IMR-90 (cell line): ENCODE data around the gene KCNIP1. TPM values are rescaled to one million over a fixed set of nuclear protein-coding genes. Genes with fewer than 3 reads are reported as not detected.

Source experiments
- ATAC-seq: fragments of 200-7000 bp; cut with Tn5 transposase; 2 replicates; pipeline ENCODE4 v1.9.1; 2020; ENCODE audit warnings: low read depth, mild to moderate bottlenecking, moderate library complexity
- BruUV-seq: library from RNA; stranded (reverse); fragments of 400-500 nt; replicated peaks from 2 replicates; lab custom pipeline; 2021; lab: Mats Ljungman, UMichigan
- CTCF ChIA-PET: fragments of 300-600 bp; formaldehyde crosslinking; extraction: SDS; loops from one replicate; lab custom pipeline; 2021; ENCODE audit warnings: antibody characterized with exemption; lab: Yijun Ruan, JAX
- POLR2A ChIA-PET: fragments of 300-600 bp; sonication (Branson Sonifier 250); formaldehyde crosslinking; loops from one replicate; lab custom pipeline; 2022; ENCODE audit warnings: antibody characterized with exemption; ENCODE audit not compliant: unreplicated experiment; lab: Charles Lee
- DNase-seq: peaks from one replicate; pipeline ENCODE4 v3.0.0; 2013
- H2AFZ ChIP-seq: replicated peaks from 2 replicates; pipeline ENCODE3; 2013; ENCODE audit warnings: low read length, mild to moderate bottlenecking; ENCODE audit not compliant: poor library complexity
- H2AK5ac ChIP-seq: 2 replicates; pipeline ENCODE4 v1.6.1; 2013; ENCODE audit warnings: low read depth, low read length, inconsistent platforms
- H2AK9ac ChIP-seq: replicated peaks from 2 replicates; pipeline ENCODE3; 2013; ENCODE audit warnings: mild to moderate bottlenecking, low read depth, low read length, moderate library complexity; ENCODE audit not compliant: poor library complexity
- H2BK120ac ChIP-seq: 2 replicates; pipeline ENCODE4 v1.6.1; 2013; ENCODE audit warnings: low read depth, low read length, inconsistent platforms
- H2BK15ac ChIP-seq: 3 replicates; pipeline ENCODE4 v1.6.1; 2013; ENCODE audit warnings: low read depth, low read length, inconsistent platforms
- H2BK20ac ChIP-seq: 2 replicates; pipeline ENCODE4 v1.6.1; 2013; ENCODE audit warnings: low read depth, mild to moderate bottlenecking, inconsistent platforms, low read length, moderate library complexity
- H2BK5ac ChIP-seq: 2 replicates; pipeline ENCODE4 v1.6.1; 2013; ENCODE audit warnings: mild to moderate bottlenecking, low read depth, low read length, inconsistent platforms; ENCODE audit not compliant: poor library complexity, severe bottlenecking
- H3K14ac ChIP-seq: replicated peaks from 2 replicates; pipeline ENCODE4 v1.6.1; 2013; ENCODE audit warnings: low read depth, low read length, inconsistent platforms
- H3K18ac ChIP-seq: 2 replicates; pipeline ENCODE4 v1.6.1; 2013; ENCODE audit warnings: low read depth, low read length, control low read depth
- H3K23ac ChIP-seq: 2 replicates; pipeline ENCODE4 v1.6.1; 2013; ENCODE audit warnings: low read depth, low read length, inconsistent platforms
- H3K27ac ChIP-seq: 2 replicates; pipeline ENCODE4 v1.5.1; 2013; ENCODE audit warnings: mild to moderate bottlenecking, control low read depth, low read length; ENCODE audit not compliant: insufficient read depth
- H3K27me3 ChIP-seq: 2 replicates; pipeline ENCODE4 v1.6.1; 2013; ENCODE audit warnings: low read length; ENCODE audit not compliant: control insufficient read depth, insufficient read depth
- H3K36me3 ChIP-seq: 2 replicates; pipeline ENCODE4 v1.6.1; 2013; ENCODE audit warnings: low read length, mixed read lengths; ENCODE audit not compliant: control insufficient read depth, insufficient read depth
- H3K4ac ChIP-seq: 2 replicates; pipeline ENCODE4 v1.6.1; 2013; ENCODE audit warnings: low read depth, low read length, inconsistent platforms
- H3K4me1 ChIP-seq: 2 replicates; pipeline ENCODE4 v1.6.1; 2013; ENCODE audit warnings: low read length, mixed read lengths; ENCODE audit not compliant: control insufficient read depth, insufficient read depth
- H3K4me2 ChIP-seq: 2 replicates; pipeline ENCODE4 v1.6.1; 2013; ENCODE audit warnings: low read depth, mild to moderate bottlenecking, control low read depth, low read length, moderate library complexity
- H3K4me3 ChIP-seq: 2 replicates; pipeline ENCODE4 v1.5.1; 2013; ENCODE audit warnings: low read depth, mild to moderate bottlenecking, control low read depth, low read length, moderate library complexity; ENCODE audit not compliant: insufficient read depth
- H3K56ac ChIP-seq: 2 replicates; pipeline ENCODE4 v1.6.1; 2013; ENCODE audit warnings: low read length, inconsistent platforms; ENCODE audit not compliant: insufficient read depth; ENCODE audit errors: extremely low read depth
- H3K79me1 ChIP-seq, 2 experiments: 2 replicates each; pipeline ENCODE4 v1.6.1; 2013; ENCODE audit warnings: low read length in 2 of 2, inconsistent platforms in 1 of 2, low read depth in 1 of 2
- H3K9ac ChIP-seq: 2 replicates; pipeline ENCODE4 v1.6.1; 2013; ENCODE audit warnings: low read depth, low read length, control low read depth
- H3K9me1 ChIP-seq: 2 replicates; pipeline ENCODE4 v1.6.1; 2013; ENCODE audit warnings: low read length, inconsistent platforms; ENCODE audit not compliant: insufficient read depth
- H3K9me3 ChIP-seq: 2 replicates; pipeline ENCODE4 v1.6.1; 2013; ENCODE audit warnings: low read length; ENCODE audit not compliant: control insufficient read depth, insufficient read depth
- H4K20me1 ChIP-seq: 2 replicates; pipeline ENCODE4 v1.6.1; 2013; ENCODE audit warnings: low read length, inconsistent platforms; ENCODE audit not compliant: insufficient read depth
- H4K5ac ChIP-seq: 2 replicates; pipeline ENCODE4 v1.6.1; 2013; ENCODE audit warnings: mild to moderate bottlenecking, low read depth, low read length, control low read depth
- H4K8ac ChIP-seq, 2 experiments: 2 replicates each; pipeline ENCODE4 v1.6.1; 2013; ENCODE audit warnings: low read depth in 2 of 2, low read length in 2 of 2, control low read depth in 1 of 2, inconsistent platforms in 1 of 2
- H4K91ac ChIP-seq: 2 replicates; pipeline ENCODE4 v1.6.1; 2013; ENCODE audit warnings: low read depth, low read length, inconsistent platforms; ENCODE audit not compliant: insufficient read depth
- BHLHE40 ChIP-seq: fragments of 150-350 bp; IDR thresholded peaks from 2 replicates; pipeline ENCODE4 v1.6.1; 2016; ENCODE audit warnings: mild to moderate bottlenecking, low read depth, low read length
- CHD1 ChIP-seq: IDR thresholded peaks from 2 replicates; pipeline ENCODE4 v1.6.1; 2012; ENCODE audit warnings: low read depth, low read length, improper control_type of control experiment
- CTCF ChIP-seq: conservative IDR thresholded peaks from 2 replicates; pipeline ENCODE4 v1.5.1; 2012; ENCODE audit warnings: mild to moderate bottlenecking, low read depth, low read length, improper control_type of control experiment
- FOS ChIP-seq: fragments of 150-350 bp; IDR thresholded peaks from 2 replicates; pipeline ENCODE4 v1.6.1; 2016; ENCODE audit warnings: low read depth, low read length
- MXI1 ChIP-seq: IDR thresholded peaks from 2 replicates; pipeline ENCODE4 v1.6.1; 2012; ENCODE audit warnings: low read depth, mild to moderate bottlenecking, low read length, moderate library complexity, borderline replicate concordance
- NFE2L2 ChIP-seq: fragments of 150-350 bp; IDR thresholded peaks from 2 replicates; pipeline ENCODE4 v1.6.1; 2016; ENCODE audit warnings: low read depth, mild to moderate bottlenecking, low read length
- RAD21 ChIP-seq: IDR thresholded peaks from 2 replicates; pipeline ENCODE4 v1.6.1; 2012; ENCODE audit warnings: low read length, improper control_type of control experiment
- RCOR1 ChIP-seq: IDR thresholded peaks from 2 replicates; pipeline ENCODE4 v1.6.1; 2012; ENCODE audit warnings: mild to moderate bottlenecking, low read length, improper control_type of control experiment; ENCODE audit not compliant: insufficient replicate concordance
- RFX5 ChIP-seq: IDR thresholded peaks from 2 replicates; pipeline ENCODE4 v1.8.0; 2012; ENCODE audit warnings: low read depth, mild to moderate bottlenecking, low read length, moderate library complexity
- SMC3 ChIP-seq: fragments of 150-350 bp; IDR thresholded peaks from 2 replicates; pipeline ENCODE4 v1.6.1; 2016; ENCODE audit warnings: low read depth, mild to moderate bottlenecking, antibody characterized with exemption, low read length, moderate library complexity
- WGBS, 2 experiments: methylation state at CpG; one replicate each; pipeline versions ENCODE4 v1.1.5 to v1.1.7; 2013; ENCODE audit warnings: missing lambda C conversion rate in 2 of 2; ENCODE audit not compliant: insufficient read length in 1 of 2; ENCODE audit errors: extremely low coverage in 2 of 2; 5-methylcytosine and 5-hydroxymethylcytosine counted together
- dilution Hi-C: fragments of 300-500 bp; cut with HindIII; formaldehyde crosslinking; loops from one replicate; pipeline ENCODE4 v1.14.3; 2018; ENCODE audit warnings: low sequenced_read_pairs; ENCODE audit not compliant: unreplicated experiment
- in situ Hi-C: fragments of 300-500 bp; cut with MboI; formaldehyde crosslinking; loops from 3 replicates; pipeline ENCODE4 v1.14.3; 2019; ENCODE audit warnings: low sequenced_read_pairs, inconsistent platforms, mixed read lengths
- intact Hi-C: fragments of 100-400 bp; cut with micrococcal nuclease; formaldehyde crosslinking; loops from 2 replicates; pipeline ENCODE4 v1.10.0; 2022
- polyA plus RNA-seq, 3 experiments: library from polyadenylated mRNA; depleted of rRNA; stranded (reverse); fragments of >200 nt; gene quantifications; 2 replicates each; pipeline ENCODE4 v1.2.3, GENCODE V29; 2012; ENCODE audit warnings: low replicate concordance in 1 of 3
- total RNA-seq: library from RNA; depleted of rRNA; stranded (reverse); fragments of >200 nt; gene quantifications from 2 replicates; pipeline ENCODE4 v1.2.3, GENCODE V29; 2012
- TF ChIP-seq, protein P1 (sequence below): fragments of 150-350 bp; IDR thresholded peaks from 2 replicates; pipeline ENCODE4 v1.6.1; 2017; ENCODE audit warnings: mild to moderate bottlenecking, antibody characterized with exemption, low read length, low read depth

KCNIP1 gene
- total and polyA plus RNA-seq, 2 of the 4 experiments (the other 2 are of a cell fraction) = not detected

DNA sequence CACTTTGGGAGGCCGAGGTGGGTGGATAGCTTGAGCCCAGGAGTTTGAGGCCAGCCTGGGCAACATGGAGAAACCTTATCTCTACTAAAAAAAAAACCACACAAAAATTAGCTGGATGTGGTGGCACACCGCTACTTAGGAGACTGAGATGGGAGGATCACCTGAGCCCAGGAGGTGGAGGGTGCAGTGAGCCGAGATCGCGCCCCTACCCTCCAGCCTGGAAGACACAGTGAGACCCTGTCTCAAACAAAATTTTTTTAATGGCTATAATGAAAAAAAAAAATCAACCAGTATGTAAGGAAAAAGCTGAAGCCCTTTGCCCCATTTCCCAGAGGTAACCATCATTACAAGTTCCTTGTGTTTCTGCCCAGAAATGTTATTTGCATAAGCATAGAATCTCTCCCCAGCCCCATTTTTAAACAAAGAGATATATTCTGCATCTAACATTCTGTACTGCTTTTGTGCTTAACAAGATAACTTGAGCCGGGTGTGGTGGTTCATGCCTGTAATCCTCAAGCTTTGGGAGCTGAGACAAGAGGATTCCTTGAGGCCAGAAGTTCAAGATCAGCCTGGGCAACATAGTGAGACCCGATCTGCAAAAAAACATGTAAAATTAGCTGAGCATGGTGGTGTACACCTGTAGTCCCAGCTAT, 35.1 kb upstream of the KCNIP1 start:
- no peak overlapping the region for H4K8ac ChIP-seq
- H3K79me1 ChIP-seq = no peaks in the 10 kb centered on the region
- no TSS peak for BruUV-seq
- H3K9ac ChIP-seq = no peak overlapping the region
- ChIA-PET CTCF (no interaction called here), POLR2A (no interaction called here)
- no peak overlapping the region for H2AK5ac ChIP-seq
- no peak overlapping the region for H2BK20ac ChIP-seq
- H3K9me3 ChIP-seq = no peaks in the 10 kb centered on the region
- TF ChIP-seq CTCF = no peak
- no peak for TF ChIP-seq FOS
- TF ChIP-seq RAD21 = no peak
- TF ChIP-seq, protein P1, sequence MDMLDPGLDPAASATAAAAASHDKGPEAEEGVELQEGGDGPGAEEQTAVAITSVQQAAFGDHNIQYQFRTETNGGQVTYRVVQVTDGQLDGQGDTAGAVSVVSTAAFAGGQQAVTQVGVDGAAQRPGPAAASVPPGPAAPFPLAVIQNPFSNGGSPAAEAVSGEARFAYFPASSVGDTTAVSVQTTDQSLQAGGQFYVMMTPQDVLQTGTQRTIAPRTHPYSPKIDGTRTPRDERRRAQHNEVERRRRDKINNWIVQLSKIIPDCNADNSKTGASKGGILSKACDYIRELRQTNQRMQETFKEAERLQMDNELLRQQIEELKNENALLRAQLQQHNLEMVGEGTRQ = no peak
- TF ChIP-seq BHLHE40 = no peak
- TF ChIP-seq MXI1 = no peak
- TF ChIP-seq RCOR1 = no peak
- no peak for TF ChIP-seq SMC3
- no peak for TF ChIP-seq NFE2L2
- TF ChIP-seq RFX5 = no peak
- TF ChIP-seq CHD1 = no peak
- H2BK120ac ChIP-seq = no peak overlapping the region
- no peak overlapping the region for H3K4me2 ChIP-seq
- H3K18ac ChIP-seq = no peak overlapping the region
- dilution Hi-C loops (no loop called here), in situ Hi-C loops (no loop called here), intact Hi-C loops (no loop called here)
- no peaks in the 10 kb centered on the region for H3K36me3 ChIP-seq
- no peak overlapping the region for H2AFZ ChIP-seq
- H2BK15ac ChIP-seq = no peak overlapping the region
- peaks cover 2% of the 10 kb centered on the region for H3K27me3 ChIP-seq
- no peaks in the 10 kb centered on the region for H3K4me1 ChIP-seq
- DNase-seq (no peak), ATAC-seq (no peak)
- no peak overlapping the region for H4K5ac ChIP-seq
- no peaks in the 10 kb centered on the region for H4K20me1 ChIP-seq
- no peaks in the 10 kb centered on the region; the same call in 1 of the 2 replicates for H3K9me1 ChIP-seq
- H4K91ac ChIP-seq = no peak overlapping the region
- H3K27ac ChIP-seq = no peak overlapping the region
- no peak overlapping the region for H3K14ac ChIP-seq
- H2AK9ac ChIP-seq = no peak overlapping the region
- H3K4ac ChIP-seq = no peak overlapping the region
- H3K4me3 ChIP-seq = no peak overlapping the region
- 100% methylated on average over 1 of the region's 7 CpGs; no CpG with 5 or more reads in 1 of the 2 experiments for WGBS, 2 experiments
- H3K56ac ChIP-seq = no peak overlapping the region
- no peak overlapping the region for H2BK5ac ChIP-seq
- H3K23ac ChIP-seq = no peak overlapping the region
